Gastrocnemius medialis (tissue), 4 donors: Measurements from ENCODE around the gene MC2R. TPM values are rescaled to one million over a fixed set of nuclear protein-coding genes. Genes with fewer than 3 reads are reported as not detected.

ENCODE experiments used
- ATAC-seq, 2 donors: fragments of 150-250 bp; one replicate each; pipeline ENCODE4 v1.9.1; 2016
- DNase-seq, 2 donors: peaks; one replicate each; pipeline ENCODE4 v3.0.0-alpha.2; 2019
- H3K27ac ChIP-seq, 4 donors: fragments of 200-600 bp; sonication (generic); 1 replicate in 1 of 4; 2 replicates in 3 of 4; pipeline ENCODE4 v1.5.1; 2016 to 2018; ENCODE audit warnings: mild to moderate bottlenecking in 2 of 4, moderate library complexity in 1 of 4
- H3K27me3 ChIP-seq, 3 donors: fragments of 200-600 bp; sonication (generic) in 2 of 3; 1 replicate in 1 of 3; 2 replicates in 2 of 3; pipeline versions ENCODE4 v1.5.1 to v1.6.0; 2016 to 2019; ENCODE audit warnings: mild to moderate bottlenecking in 1 of 3, moderate library complexity in 1 of 3
- H3K36me3 ChIP-seq, 2 donors: fragments of 200-600 bp; sonication (generic) in 1 of 2; one replicate each; pipeline ENCODE4 v1.5.1; 2017 to 2018
- H3K4me1 ChIP-seq, 2 donors: fragments of 200-600 bp; sonication (generic) in 1 of 2; one replicate each; pipeline ENCODE4 v1.5.1; 2016 to 2017; ENCODE audit warnings: mild to moderate bottlenecking in 2 of 2
- H3K4me3 ChIP-seq, 4 donors: fragments of 200-600 bp; sonication (generic) in 3 of 4; 1 replicate in 1 of 4; 2 replicates in 3 of 4; pipeline ENCODE4 v1.5.1; 2016 to 2019; ENCODE audit warnings: mild to moderate bottlenecking in 2 of 4
- H3K9me3 ChIP-seq, 3 donors: fragments of 200-600 bp; sonication (generic) in 2 of 3; 1 replicate in 1 of 3; 2 replicates in 2 of 3; pipeline ENCODE4 v1.5.1; 2016 to 2019
- CTCF ChIP-seq, 5 experiments: fragments of 450-650 bp in 3 of 5; fragments of 200-600 bp in 2 of 5; sonication (generic) in 2 of 5; IDR thresholded peaks in 4 of 5; conservative IDR thresholded peaks in 1 of 5; 1 replicate in 4 of 5; 2 replicates in 1 of 5; pipeline ENCODE4 v1.5.1; 2016 to 2019; ENCODE audit warnings: antibody characterized with exemption in 5 of 5, mild to moderate bottlenecking in 3 of 5, moderate library complexity in 3 of 5
- POLR2A ChIP-seq, 2 donors: fragments of 450-650 bp; IDR thresholded peaks; one replicate each; pipeline ENCODE4 v1.6.1; 2017; ENCODE audit warnings: antibody characterized with exemption in 2 of 2, mild to moderate bottlenecking in 2 of 2, moderate library complexity in 2 of 2
- in situ Hi-C, 4 donors: fragments of 200-750 bp; cut with MboI; loops; one replicate each; pipeline versions ENCODE4 v1.15.0 to v1.8.0; 2017; ENCODE audit warnings: low sequenced_read_pairs in 4 of 4
- intact Hi-C: fragments of 100-400 bp; cut with DNase I; formaldehyde crosslinking; loops from one replicate; pipeline ENCODE4 v1.15.1; 2023; ENCODE audit warnings: low total_unique reads
- total RNA-seq, 4 donors: library from RNA; depleted of rRNA; stranded (reverse); fragments of >200 nt; gene quantifications; one replicate each; pipeline versions ENCODE4 v1.1.0 to v1.2.3, GENCODE V29; 2016

Gene MC2R
- total RNA-seq, 4 donors from 2014 or later: not detected

- no peaks in the 10 kb centered on the region for H3K9me3 ChIP-seq
- intact Hi-C loops: no loop called here
- no peak overlapping the region for H3K4me3 ChIP-seq
- in situ Hi-C loops: no loop called here
- TF ChIP-seq CTCF (IDR thresholded peaks at IDR 0.05 in 4 of 5, conservative IDR thresholded peaks at IDR 0.05 in 1 of 5) (no peak), POLR2A (IDR thresholded peaks at IDR 0.05) (no peak)
- no peaks in the 10 kb centered on the region for H3K36me3 ChIP-seq
- H3K27me3 ChIP-seq: no peaks in the 10 kb centered on the region
- H3K27ac ChIP-seq: no peak overlapping the region
- ATAC-seq (no peak), DNase-seq (no peak)
- H3K4me1 ChIP-seq: no peaks in the 10 kb centered on the region
Observed at GRCh38 chr18:13909141-13909940, 6.0 kb downstream of the MC2R start.

GRCh38 chr18:13900633-13901032 lies 14.7 kb downstream of the MC2R start:
- Histone ChIP-seq H3K9me3 (no peaks in the 10 kb centered on the region), H3K4me1 (no peaks in the 10 kb centered on the region), H3K27ac (no peak overlapping the region), H3K27me3 (no peaks in the 10 kb centered on the region), H3K4me3 (no peak overlapping the region), H3K36me3 (no peaks in the 10 kb centered on the region)
- ATAC-seq: no peak
- DNase-seq: no peak
- intact Hi-C loops (no loop called here), in situ Hi-C loops (no loop called here)
- no peak for TF ChIP-seq CTCF (IDR thresholded peaks at IDR 0.05 in 4 of 5, conservative IDR thresholded peaks at IDR 0.05 in 1 of 5)
- no peak for TF ChIP-seq POLR2A (IDR thresholded peaks at IDR 0.05)

GRCh38 chr18:13895505-13896033 lies 19.8 kb downstream of the MC2R start:
- no peaks in the 10 kb centered on the region for H3K36me3 ChIP-seq
- no peaks in the 10 kb centered on the region for H3K27me3 ChIP-seq
- H3K27ac ChIP-seq: no peak overlapping the region
- DNase-seq: no peak
- no peaks in the 10 kb centered on the region for H3K9me3 ChIP-seq
- no peak for ATAC-seq
- TF ChIP-seq POLR2A (IDR thresholded peaks at IDR 0.05): no peak
- no peak for TF ChIP-seq CTCF (IDR thresholded peaks at IDR 0.05 in 4 of 5, conservative IDR thresholded peaks at IDR 0.05 in 1 of 5)
- H3K4me1 ChIP-seq: no peaks in the 10 kb centered on the region
- intact Hi-C loops: no loop called here
- in situ Hi-C loops: no loop called here
- no peak overlapping the region for H3K4me3 ChIP-seq

- ATAC-seq (no peak), DNase-seq (no peak)
- Histone ChIP-seq H3K4me3 (no peak overlapping the region), H3K9me3 (no peaks in the 10 kb centered on the region), H3K27ac (no peak overlapping the region), H3K4me1 (no peaks in the 10 kb centered on the region), H3K27me3 (no peaks in the 10 kb centered on the region), H3K36me3 (no peaks in the 10 kb centered on the region)
- TF ChIP-seq CTCF (IDR thresholded peaks at IDR 0.05 in 4 of 5, conservative IDR thresholded peaks at IDR 0.05 in 1 of 5) (no peak), POLR2A (IDR thresholded peaks at IDR 0.05) (no peak)
- intact Hi-C loops (no loop called here), in situ Hi-C loops (no loop called here)
Observed at GRCh38 chr18:13894531-13894930, 20.8 kb downstream of the MC2R start.
